ENCODE data around the gene BORA.
"Not testable (repeated sequence)": the region's sequence is repeated elsewhere in the genome, so short reads cannot be mapped to it uniquely, and the experiment has no call there.

Gene BORA

GRCh38 chr13:72763411-72763810 is 35.7 kb downstream of the BORA start:
- Histone ChIP-seq H3K27ac (no peak overlapping the region), H3K36me3 (replicated peaks) (peaks cover 89% of the 10 kb centered on the region), H3K27me3 (replicated peaks) (no peaks in the 10 kb centered on the region), H3K4me3 (ENCODE audit: low read depth, low read length) (no peak overlapping the region)
- DNase-seq: no peak
- TF ChIP-seq CTCF (IDR thresholded peaks at IDR 0.05; ENCODE audit: low read depth, low read length, missing control alignments): no peak
- in situ Hi-C loops (cut with HindIII; ENCODE audit: low pct_ligation_motif_present, low sequenced_read_pairs): no loop called here

- DNase-seq: no peak
- no peak for TF ChIP-seq CTCF (IDR thresholded peaks at IDR 0.05; ENCODE audit: low read depth, low read length, missing control alignments)
- in situ Hi-C loops (cut with HindIII; ENCODE audit: low pct_ligation_motif_present, low sequenced_read_pairs): no loop called here
- Histone ChIP-seq H3K36me3 (replicated peaks) (peaks cover 60% of the 10 kb centered on the region), H3K27me3 (replicated peaks) (no peaks in the 10 kb centered on the region), H3K4me3 (ENCODE audit: low read depth, low read length) (no peak overlapping the region), H3K27ac (no peak overlapping the region)
Measured at GRCh38 chr13:72774019-72774418, 46.3 kb downstream of the BORA start.

GRCh38 chr13:72781451-72782439 is 54.0 kb downstream of the BORA start, which contains the start of the genes DIS3 and PIBF1:
Gene DIS3, minus strand, starts transcription at chr13:72781900. Its CDS starts 68 bp downstream, at chr13:72781832.
Gene PIBF1, plus strand, starts transcription at chr13:72782133. Its CDS starts 1,337 bp downstream, at chr13:72783470.
- Histone ChIP-seq H3K36me3 (replicated peaks) (peaks cover 20% of the 10 kb centered on the region), H3K4me3 (ENCODE audit: low read depth, low read length) (peak within 1 kb of the TSS; percentile 99), H3K27me3 (replicated peaks) (no peaks in the 10 kb centered on the region), H3K27ac (peak within 1 kb of the TSS; percentile 82)
- peak; percentile 99 for DNase-seq
- in situ Hi-C loops (cut with HindIII; ENCODE audit: low pct_ligation_motif_present, low sequenced_read_pairs): no loop called here
- TF ChIP-seq CTCF (IDR thresholded peaks at IDR 0.05; ENCODE audit: low read depth, low read length, missing control alignments): peak; percentile 16

GRCh38 chr13:72782717-72783116 is 55.0 kb downstream of the BORA start:
- peak; percentile 7 for DNase-seq
- Histone ChIP-seq H3K27ac (peak overlapping the region; percentile 49), H3K27me3 (replicated peaks) (no peaks in the 10 kb centered on the region), H3K36me3 (replicated peaks) (peaks cover 10% of the 10 kb centered on the region), H3K4me3 (ENCODE audit: low read depth, low read length) (peak overlapping the region; percentile 99)
- in situ Hi-C loops (cut with HindIII; ENCODE audit: low pct_ligation_motif_present, low sequenced_read_pairs): no loop called here
- no peak for TF ChIP-seq CTCF (IDR thresholded peaks at IDR 0.05; ENCODE audit: low read depth, low read length, missing control alignments)

- H3K36me3 ChIP-seq (replicated peaks); in situ Hi-C loops (cut with HindIII; ENCODE audit: low pct_ligation_motif_present, low sequenced_read_pairs); DNase-seq; H3K27ac ChIP-seq; H3K4me3 ChIP-seq (ENCODE audit: low read depth, low read length); H3K27me3 ChIP-seq (replicated peaks): not testable (repeated sequence)
Measured at GRCh38 chr13:72784679-72785078, 57.0 kb downstream of the BORA start.

- in situ Hi-C loops (cut with HindIII; ENCODE audit: low pct_ligation_motif_present, low sequenced_read_pairs): no loop called here
- no peak for TF ChIP-seq CTCF (IDR thresholded peaks at IDR 0.05; ENCODE audit: low read depth, low read length, missing control alignments)
- DNase-seq: no peak
- no peak overlapping the region for H3K4me3 ChIP-seq (ENCODE audit: low read depth, low read length)
- H3K27me3 ChIP-seq (replicated peaks): no peaks in the 10 kb centered on the region
- peaks cover 12% of the 10 kb centered on the region for H3K36me3 ChIP-seq (replicated peaks)
- H3K27ac ChIP-seq: no peak overlapping the region
Measured at GRCh38 chr13:72788831-72789230, 61.1 kb downstream of the BORA start.

Measured in brain microvascular endothelial cell (primary cell).